HuH-7.5 (cell line): Measurements from ENCODE around the gene SEMA6D.
"Not testable (repeated sequence)": the region's sequence is repeated elsewhere in the genome, so short reads cannot be mapped to it uniquely, and the experiment has no call there.

ENCODE experiments used
- DNase-seq: peaks from one replicate; pipeline ENCODE4 v3.0.0; 2011; ENCODE audit warnings: low spot score

SEMA6D gene

GRCh38 chr15:47716516-47716915 is 789 bp upstream of the SEMA6D start:
- DNase-seq = no peak

- DNase-seq = no peak
Measured at GRCh38 chr15:47718497-47719437, 1.5 kb downstream of the SEMA6D start.

- DNase-seq = peak; percentile 21
Measured at GRCh38 chr15:47719730-47720129, 2.4 kb downstream of the SEMA6D start.

- no peak for DNase-seq
Measured at GRCh38 chr15:47720555-47720954, 3.2 kb downstream of the SEMA6D start.

- DNase-seq = no peak
Measured at GRCh38 chr15:47721676-47722075, 4.4 kb downstream of the SEMA6D start.

GRCh38 chr15:47724346-47724745 is 7.0 kb downstream of the SEMA6D start:
- no peak for DNase-seq

- no peak for DNase-seq
Measured at GRCh38 chr15:47725051-47725450, 7.7 kb downstream of the SEMA6D start.

- DNase-seq = no peak
Measured at GRCh38 chr15:47725906-47726305, 8.6 kb downstream of the SEMA6D start.

- DNase-seq = no peak
Measured at GRCh38 chr15:47726399-47726823, 9.1 kb downstream of the SEMA6D start.

GRCh38 chr15:47727137-47727536 is 9.8 kb downstream of the SEMA6D start:
- DNase-seq = no peak

- DNase-seq = no peak
Measured at GRCh38 chr15:47727676-47728075, 10.4 kb downstream of the SEMA6D start.

- no peak for DNase-seq
Measured at GRCh38 chr15:47728426-47728825, 11.1 kb downstream of the SEMA6D start.

- DNase-seq = no peak
Measured at GRCh38 chr15:47728886-47729285, 11.6 kb downstream of the SEMA6D start.

- DNase-seq = no peak
Measured at GRCh38 chr15:47731230-47731629, 13.9 kb downstream of the SEMA6D start.

GRCh38 chr15:47732248-47732647 is 14.9 kb downstream of the SEMA6D start:
- DNase-seq = no peak

GRCh38 chr15:47733085-47733484 is 15.8 kb downstream of the SEMA6D start:
- no peak for DNase-seq

- DNase-seq = no peak
Measured at GRCh38 chr15:47736143-47736786, 19.0 kb downstream of the SEMA6D start.

- no peak for DNase-seq
Measured at GRCh38 chr15:47737477-47737876, 20.2 kb downstream of the SEMA6D start.

GRCh38 chr15:47738144-47738825 is 21.0 kb downstream of the SEMA6D start:
- not testable (repeated sequence) for DNase-seq

GRCh38 chr15:47741082-47741481 is 23.8 kb downstream of the SEMA6D start:
- DNase-seq = no peak

GRCh38 chr15:47741907-47742306 is 24.6 kb downstream of the SEMA6D start:
- no peak for DNase-seq

GRCh38 chr15:47742334-47742733 is 25.0 kb downstream of the SEMA6D start:
- no peak for DNase-seq

GRCh38 chr15:47742742-47743141 is 25.4 kb downstream of the SEMA6D start:
- DNase-seq = no peak
